Measurements from ENCODE around the gene GFAP. TPM values are rescaled to one million over a fixed set of nuclear protein-coding genes. Genes with fewer than 3 reads are reported as not detected.
A peak's percentile ranks its signal among the peaks of the same experiment; 100 is the strongest.

GFAP gene
- total RNA-seq, 2 experiments from 2014 or later, result not detected

DNA sequence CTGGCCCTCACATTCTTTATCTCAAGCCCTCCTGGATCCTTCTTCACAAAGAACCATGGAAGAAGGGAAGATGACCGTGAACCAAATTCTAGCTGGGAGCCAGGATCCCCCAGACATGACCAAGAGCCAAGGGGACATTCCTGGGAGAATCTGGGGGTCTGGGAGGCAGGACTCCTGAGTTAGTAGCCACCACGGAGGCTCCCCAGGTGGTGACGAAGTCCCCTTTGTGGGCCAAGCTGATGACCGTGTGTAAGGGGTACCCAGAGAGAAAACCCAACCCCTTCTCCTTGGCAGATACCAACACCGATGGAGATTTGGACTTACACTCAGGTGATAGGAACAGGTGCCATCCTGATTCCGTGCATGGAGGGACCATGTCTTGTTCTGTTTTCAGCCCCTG, 6.8 kb upstream of the GFAP start:
- Histone ChIP-seq H3K36me3 (ENCODE audit: insufficient read depth, low read length) (no peaks in the 10 kb centered on the region), H3K4me3 (ENCODE audit: low read length) (no peak overlapping the region), H3K27me3 (ENCODE audit: control insufficient read depth in 1 of 2, insufficient read depth in 2 of 2, low read length in 2 of 2) (peaks cover 0 to 11% of the 10 kb centered on the region in 2 experiments), H3K27ac (ENCODE audit: low read depth in 1 of 2, low read length in 2 of 2) (no peak overlapping the region), H3K9me3 (ENCODE audit: control insufficient read depth in 1 of 2, insufficient read depth in 1 of 2, low read length in 2 of 2) (no peaks in the 10 kb centered on the region), H3K4me1 (ENCODE audit: insufficient read depth, low read length) (no peaks in the 10 kb centered on the region)
- Mint-ChIP-seq H3K36me3 (ENCODE audit: low read depth) (no peaks in the 10 kb centered on the region), H3K9me3 (no peaks in the 10 kb centered on the region), H3K27ac (no peak overlapping the region), H3K27me3 (peaks cover 16% of the 10 kb centered on the region), H3K4me3 (no peak overlapping the region), H3K4me1 (ENCODE audit: low read depth) (no peaks in the 10 kb centered on the region)
- peak in 1 of 14 experiments; percentile 2 for DNase-seq
- ChIA-PET CTCF (interaction anchor here (3.0 kb wide), 1 partner anchor 100 kb away, joined by 22 read pairs; no protein-coding TSS in a partner anchor), POLR2A (no interaction called here)
- TF ChIP-seq, protein P1, sequence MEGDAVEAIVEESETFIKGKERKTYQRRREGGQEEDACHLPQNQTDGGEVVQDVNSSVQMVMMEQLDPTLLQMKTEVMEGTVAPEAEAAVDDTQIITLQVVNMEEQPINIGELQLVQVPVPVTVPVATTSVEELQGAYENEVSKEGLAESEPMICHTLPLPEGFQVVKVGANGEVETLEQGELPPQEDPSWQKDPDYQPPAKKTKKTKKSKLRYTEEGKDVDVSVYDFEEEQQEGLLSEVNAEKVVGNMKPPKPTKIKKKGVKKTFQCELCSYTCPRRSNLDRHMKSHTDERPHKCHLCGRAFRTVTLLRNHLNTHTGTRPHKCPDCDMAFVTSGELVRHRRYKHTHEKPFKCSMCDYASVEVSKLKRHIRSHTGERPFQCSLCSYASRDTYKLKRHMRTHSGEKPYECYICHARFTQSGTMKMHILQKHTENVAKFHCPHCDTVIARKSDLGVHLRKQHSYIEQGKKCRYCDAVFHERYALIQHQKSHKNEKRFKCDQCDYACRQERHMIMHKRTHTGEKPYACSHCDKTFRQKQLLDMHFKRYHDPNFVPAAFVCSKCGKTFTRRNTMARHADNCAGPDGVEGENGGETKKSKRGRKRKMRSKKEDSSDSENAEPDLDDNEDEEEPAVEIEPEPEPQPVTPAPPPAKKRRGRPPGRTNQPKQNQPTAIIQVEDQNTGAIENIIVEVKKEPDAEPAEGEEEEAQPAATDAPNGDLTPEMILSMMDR (IDR thresholded peaks at IDR 0.05), result no peak
- ATAC-seq (ENCODE audit: poor library complexity), result no peak
- intact Hi-C loops (cut with DNase I, micrococcal nuclease), result loop anchor here (2.0 to 10.0 kb wide), 2 partner anchors 177 to 273 kb away; no protein-coding TSS in a partner anchor

DNA sequence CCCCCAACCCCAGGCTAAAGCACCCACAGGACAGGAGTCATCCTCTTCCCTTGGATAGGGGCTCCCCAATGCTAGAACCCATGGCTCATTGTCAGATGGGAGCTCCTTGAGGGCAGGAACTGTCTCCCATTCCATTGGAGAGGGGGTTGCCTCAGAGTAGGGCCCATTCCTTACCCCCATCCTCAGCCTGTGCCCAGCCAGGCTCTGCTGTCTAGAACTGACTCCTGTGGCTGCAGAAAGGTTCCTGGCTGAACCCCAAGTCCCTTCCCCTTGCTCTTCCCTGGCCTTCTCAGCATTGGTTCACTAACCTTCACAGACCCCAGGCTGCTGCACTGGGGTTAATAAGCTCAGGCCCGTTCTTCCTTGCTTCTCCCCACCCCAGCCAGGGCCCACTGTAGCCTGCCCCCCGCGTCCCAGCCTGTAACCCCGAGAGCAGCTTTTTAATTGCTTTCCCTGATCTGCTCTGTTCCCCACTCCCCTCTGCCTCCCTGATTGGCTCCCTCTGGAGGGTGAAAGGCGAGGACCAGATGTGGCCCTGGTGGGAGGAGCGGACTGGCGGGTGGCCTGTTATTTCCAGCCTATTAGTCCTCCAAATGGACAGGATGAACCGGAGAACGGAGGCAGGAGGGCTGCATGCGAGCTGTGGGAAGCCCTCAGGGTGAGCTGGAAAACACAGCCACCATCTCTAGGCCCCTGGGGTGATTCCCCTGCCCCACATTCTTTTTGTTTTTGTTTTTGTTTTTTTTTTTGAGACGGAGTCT, 6.0 kb upstream of the GFAP start:
- H3K4me1 ChIP-seq (ENCODE audit: insufficient read depth, low read length), result no peaks in the 10 kb centered on the region
- intact Hi-C loops (cut with DNase I, micrococcal nuclease), result loop anchor here in 1 of 2 experiments (10.0 kb wide), 1 partner anchor 273 kb away; no protein-coding TSS in a partner anchor

DNA sequence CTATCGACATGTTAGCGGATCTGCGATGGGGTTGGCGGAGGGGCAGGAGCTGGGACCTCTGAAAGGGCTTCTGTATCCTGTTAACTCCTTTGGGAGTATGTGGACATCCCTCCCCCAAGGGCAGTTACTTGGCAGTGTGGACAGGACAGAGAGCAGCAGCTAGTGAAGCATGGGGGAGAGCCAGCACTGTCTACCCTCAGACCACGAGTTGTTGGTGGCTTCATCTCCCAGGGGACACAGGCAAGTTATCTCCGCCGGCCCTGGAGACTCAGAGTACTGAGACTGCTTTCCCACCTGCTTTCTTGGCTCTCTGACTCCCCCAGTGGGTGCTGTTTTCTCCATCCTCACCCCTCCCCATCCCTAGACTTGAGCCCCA, 5.3 kb upstream of the GFAP start:
- Histone ChIP-seq H3K9me3 (ENCODE audit: control insufficient read depth in 1 of 2, insufficient read depth in 1 of 2, low read length in 2 of 2) (no peaks in the 10 kb centered on the region), H3K27ac (ENCODE audit: low read depth in 1 of 2, low read length in 2 of 2) (no peak overlapping the region), H3K36me3 (ENCODE audit: insufficient read depth, low read length) (no peaks in the 10 kb centered on the region), H3K27me3 (ENCODE audit: control insufficient read depth in 1 of 2, insufficient read depth in 2 of 2, low read length in 2 of 2) (peaks cover 0 to 11% of the 10 kb centered on the region in 2 experiments), H3K4me1 (ENCODE audit: insufficient read depth, low read length) (no peaks in the 10 kb centered on the region), H3K4me3 (ENCODE audit: low read length) (no peak overlapping the region)
- no peaks in the 10 kb centered on the region for H3K36me3 Mint-ChIP-seq (ENCODE audit: low read depth)
- ChIA-PET POLR2A (interaction anchor here (1.0 to 2.0 kb wide), 2 partner anchors 101 to 215 kb away, joined by 3 to 5 read pairs; partner anchors contain the start of gene ACBD4), CTCF (interaction anchor here (0.5 to 3.0 kb wide), 5 partner anchors 19 to 179 kb away, joined by 3 to 22 read pairs (median 5); no protein-coding TSS in a partner anchor)
- DNase-seq, result peak in 2 of 14 experiments; percentile 4
- H3K27me3 Mint-ChIP-seq, result peaks cover 16% of the 10 kb centered on the region
- ATAC-seq (ENCODE audit: poor library complexity), result no peak
- H3K4me3 Mint-ChIP-seq, result no peak overlapping the region
- H3K4me1 Mint-ChIP-seq (ENCODE audit: low read depth), result no peaks in the 10 kb centered on the region
- intact Hi-C loops (cut with DNase I, micrococcal nuclease), result loop anchor here (1.0 to 10.0 kb wide), 3 partner anchors 101 to 274 kb away; no protein-coding TSS in a partner anchor
- no peak overlapping the region for H3K27ac Mint-ChIP-seq
- no peaks in the 10 kb centered on the region for H3K9me3 Mint-ChIP-seq
- TF ChIP-seq, protein P1 (IDR thresholded peaks at IDR 0.05), result no peak

More for the DNA sequence above, 6.0 kb upstream of the GFAP start:
- Histone ChIP-seq H3K9me3 (ENCODE audit: control insufficient read depth in 1 of 2, insufficient read depth in 1 of 2, low read length in 2 of 2) (no peaks in the 10 kb centered on the region), H3K4me3 (ENCODE audit: low read length) (no peak overlapping the region), H3K27me3 (ENCODE audit: control insufficient read depth in 1 of 2, insufficient read depth in 2 of 2, low read length in 2 of 2) (peaks cover 0 to 11% of the 10 kb centered on the region in 2 experiments), H3K27ac (ENCODE audit: low read depth in 1 of 2, low read length in 2 of 2) (no peak overlapping the region), H3K36me3 (ENCODE audit: insufficient read depth, low read length) (no peaks in the 10 kb centered on the region)
- peak in 1 of 14 experiments; percentile 1 for DNase-seq
- CTCF ChIA-PET, result interaction anchor here (1.5 to 3.0 kb wide), 3 partner anchors 99 to 178 kb away, joined by 5 to 22 read pairs (median 9); no protein-coding TSS in a partner anchor
- POLR2A ChIA-PET, result interaction anchor here (2.0 kb wide), 1 partner anchor 100 kb away, joined by 5 read pairs; no protein-coding TSS in a partner anchor
- TF ChIP-seq, protein P1 (IDR thresholded peaks at IDR 0.05), result no peak
- Mint-ChIP-seq H3K27me3 (peaks cover 16% of the 10 kb centered on the region), H3K27ac (no peak overlapping the region), H3K4me3 (no peak overlapping the region), H3K36me3 (ENCODE audit: low read depth) (no peaks in the 10 kb centered on the region), H3K4me1 (ENCODE audit: low read depth) (no peaks in the 10 kb centered on the region), H3K9me3 (no peaks in the 10 kb centered on the region)
- ATAC-seq (ENCODE audit: poor library complexity), result no peak

Data from CD4-positive, alpha-beta T cell (primary cell).